SU-DHL-6 (cell line): ENCODE data around the gene SCAMP3.

ENCODE experiments used
- EZH2phosphoT487 ChIP-seq: fragments of 200-600 bp; sonication (generic), shearing (Covaris generic); conservative IDR thresholded peaks from 2 replicates; pipeline ENCODE4 v1.6.1; 2018; ENCODE audit warnings: mild to moderate bottlenecking, antibody characterized with exemption, low read length, moderate library complexity, mixed read lengths
- TF ChIP-seq, protein P1 (sequence below): fragments of 200-600 bp; sonication (generic); IDR thresholded peaks from one replicate; pipeline ENCODE4 v1.5.1; 2017; ENCODE audit warnings: antibody characterized with exemption, mild to moderate bottlenecking, low read length, moderate library complexity; ENCODE audit not compliant: insufficient read depth, poor library complexity, severe bottlenecking

DNA sequence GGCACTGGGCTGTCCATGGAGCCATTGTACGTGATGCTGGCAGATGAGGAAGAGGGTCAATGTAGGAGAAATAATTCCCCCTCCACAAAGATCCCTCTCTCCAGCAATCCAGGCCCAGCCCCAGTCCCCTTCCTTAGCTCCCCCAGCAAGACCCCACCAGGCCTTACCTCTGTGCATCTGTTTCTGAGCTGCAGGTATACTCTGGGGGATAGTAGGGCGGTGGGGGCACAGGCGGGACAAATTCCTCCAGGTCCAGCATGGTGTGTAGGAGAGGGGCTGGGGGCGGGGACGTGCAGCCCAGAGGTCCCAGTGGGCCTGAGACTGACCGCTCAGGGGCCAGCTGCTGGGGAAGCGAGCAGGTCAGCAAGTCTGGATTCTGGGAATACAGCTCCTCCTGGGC is 10.6 kb downstream of the SCAMP3 start:
- TF ChIP-seq, protein P1, sequence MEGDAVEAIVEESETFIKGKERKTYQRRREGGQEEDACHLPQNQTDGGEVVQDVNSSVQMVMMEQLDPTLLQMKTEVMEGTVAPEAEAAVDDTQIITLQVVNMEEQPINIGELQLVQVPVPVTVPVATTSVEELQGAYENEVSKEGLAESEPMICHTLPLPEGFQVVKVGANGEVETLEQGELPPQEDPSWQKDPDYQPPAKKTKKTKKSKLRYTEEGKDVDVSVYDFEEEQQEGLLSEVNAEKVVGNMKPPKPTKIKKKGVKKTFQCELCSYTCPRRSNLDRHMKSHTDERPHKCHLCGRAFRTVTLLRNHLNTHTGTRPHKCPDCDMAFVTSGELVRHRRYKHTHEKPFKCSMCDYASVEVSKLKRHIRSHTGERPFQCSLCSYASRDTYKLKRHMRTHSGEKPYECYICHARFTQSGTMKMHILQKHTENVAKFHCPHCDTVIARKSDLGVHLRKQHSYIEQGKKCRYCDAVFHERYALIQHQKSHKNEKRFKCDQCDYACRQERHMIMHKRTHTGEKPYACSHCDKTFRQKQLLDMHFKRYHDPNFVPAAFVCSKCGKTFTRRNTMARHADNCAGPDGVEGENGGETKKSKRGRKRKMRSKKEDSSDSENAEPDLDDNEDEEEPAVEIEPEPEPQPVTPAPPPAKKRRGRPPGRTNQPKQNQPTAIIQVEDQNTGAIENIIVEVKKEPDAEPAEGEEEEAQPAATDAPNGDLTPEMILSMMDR, result no peak
- no peak for TF ChIP-seq EZH2phosphoT487
